IPS DF 19.7 (cell line): ENCODE measurements around the gene SREK1IP1.
"Not testable (repeated sequence)": the region's sequence is repeated elsewhere in the genome, so short reads cannot be mapped to it uniquely, and the experiment has no call there.

Experiments used
- DNase-seq: peaks from one replicate; pipeline ENCODE4 v3.0.0-alpha.2; 2013; ENCODE audit warnings: low read depth, low spot score

The SREK1IP1 gene

GRCh38 chr5:64765804-64766504 is 2.5 kb downstream of the SREK1IP1 start:
- no peak for DNase-seq

DNA sequence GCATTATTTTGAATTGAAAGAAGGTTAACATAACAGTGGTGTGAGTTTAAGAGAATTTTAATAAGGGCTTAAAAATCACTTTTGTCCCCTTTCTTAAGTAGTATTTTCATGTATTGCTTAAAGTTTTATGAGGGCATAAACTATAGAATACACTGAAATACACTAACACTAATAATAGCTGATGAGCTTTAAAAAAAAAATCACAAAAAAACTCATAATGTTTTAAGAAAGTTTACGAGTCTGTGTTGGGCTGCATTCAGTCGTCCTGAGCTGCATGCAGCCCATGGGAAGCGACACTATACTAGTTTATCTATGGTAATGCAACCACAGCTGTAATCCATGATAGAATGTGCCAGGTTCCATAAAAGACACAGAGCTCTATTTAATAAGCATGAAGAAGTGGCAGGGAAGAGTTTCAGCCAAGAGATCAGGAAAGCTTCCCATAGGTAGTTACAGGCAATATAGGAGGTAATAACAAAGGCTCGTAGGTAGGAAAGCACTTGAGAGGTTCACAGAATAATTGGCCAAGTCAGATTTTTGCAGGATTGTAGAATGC is 4.5 kb downstream of the SREK1IP1 start:
- no peak for DNase-seq

DNA sequence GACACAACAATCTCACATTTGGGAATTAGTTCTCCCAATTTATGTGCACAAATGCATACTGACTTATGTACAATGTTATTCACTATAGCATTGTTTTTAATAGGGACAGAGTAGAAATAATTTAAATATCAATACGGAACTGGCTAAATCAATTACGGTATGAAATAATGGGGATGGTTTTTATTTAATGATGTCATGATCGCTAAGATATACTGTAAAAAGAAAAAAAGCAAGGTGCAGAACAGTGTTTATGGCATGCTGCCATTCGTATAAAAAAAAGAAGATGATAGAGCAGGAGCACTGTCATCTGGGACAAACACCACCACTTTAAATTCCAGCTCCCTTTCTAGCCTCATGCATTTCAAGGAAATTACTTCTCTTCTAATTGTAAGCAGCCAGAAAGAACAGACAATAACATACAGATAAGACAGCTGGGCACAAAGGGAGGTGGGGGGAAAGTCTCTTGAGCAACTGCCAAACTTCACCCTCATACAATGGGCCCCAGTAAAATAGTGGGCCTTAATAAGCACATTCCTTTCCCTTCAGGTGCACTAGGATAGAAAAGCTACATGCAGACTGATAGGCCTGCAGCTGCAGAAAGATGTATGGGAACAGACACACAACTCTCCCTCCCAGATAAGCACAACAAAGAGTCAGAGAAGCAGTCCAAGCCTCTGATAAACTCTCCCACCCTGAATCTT is 8.4 kb downstream of the SREK1IP1 start:
- no peak for DNase-seq

GRCh38 chr5:64758901-64759300 is 9.6 kb downstream of the SREK1IP1 start:
- DNase-seq: no peak

- DNase-seq: no peak
These were observed 14.4 kb downstream of the SREK1IP1 start for GRCh38 chr5:64754066-64754465.

- no peak for DNase-seq
These were observed 19.1 kb downstream of the SREK1IP1 start for GRCh38 chr5:64749385-64749784.

- DNase-seq: no peak
These were observed 22.0 kb downstream of the SREK1IP1 start for GRCh38 chr5:64746446-64746845.

- DNase-seq: no peak
These were observed 23.6 kb downstream of the SREK1IP1 start for GRCh38 chr5:64744914-64745313.

GRCh38 chr5:64742821-64743220 is 25.7 kb downstream of the SREK1IP1 start:
- DNase-seq: no peak

- DNase-seq: no peak
These were observed 26.1 kb downstream of the SREK1IP1 start for GRCh38 chr5:64742411-64742810.

GRCh38 chr5:64727150-64727549 is 41.3 kb downstream of the SREK1IP1 start:
- no peak for DNase-seq

DNA sequence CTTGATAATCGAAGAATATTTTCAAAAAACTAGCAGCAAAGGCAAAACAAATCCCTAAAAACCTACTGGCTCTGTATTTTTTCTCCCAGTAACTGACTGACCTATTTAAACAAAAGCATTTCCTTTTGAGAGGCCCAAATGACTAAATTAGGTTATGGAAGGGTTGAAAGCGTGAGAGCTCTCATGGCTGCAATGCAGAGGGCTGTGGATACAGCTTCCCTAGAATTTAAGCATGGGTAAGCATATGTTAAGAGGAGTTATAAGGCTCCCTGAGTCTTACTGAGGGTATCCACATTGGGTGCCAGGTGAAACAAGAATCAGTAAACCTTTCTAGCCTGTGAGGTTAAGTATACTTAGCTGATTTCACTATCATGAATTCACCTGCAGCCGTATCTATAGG is 45.9 kb downstream of the SREK1IP1 start:
- DNase-seq: no peak

GRCh38 chr5:64714495-64714894 is 54.0 kb downstream of the SREK1IP1 start:
- not testable (repeated sequence) for DNase-seq

DNA sequence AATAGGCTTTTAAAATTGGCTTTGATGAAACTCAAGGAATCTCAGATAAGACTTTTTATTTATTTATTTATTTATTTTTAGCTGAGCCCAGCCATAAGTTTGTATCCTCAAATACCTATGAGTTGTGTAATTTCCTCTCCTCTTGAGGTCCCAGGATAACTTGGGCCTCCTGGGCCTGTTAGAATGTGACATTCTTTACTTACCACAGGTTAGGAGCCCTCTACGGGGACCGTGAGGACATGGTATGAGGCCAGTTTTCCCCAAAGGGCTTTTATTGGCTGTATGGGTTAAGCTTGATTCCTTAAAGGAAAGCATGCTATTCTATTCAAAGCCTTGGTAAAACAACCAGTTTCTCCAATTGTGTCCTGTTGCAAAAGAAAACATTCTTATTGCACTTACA is 61.3 kb downstream of the SREK1IP1 start:
- DNase-seq: no peak

- DNase-seq: not testable (repeated sequence)
These were observed 62.4 kb downstream of the SREK1IP1 start for GRCh38 chr5:64706074-64706473.

- DNase-seq: no peak
These were observed 67.7 kb downstream of the SREK1IP1 start for GRCh38 chr5:64700765-64701164.

- DNase-seq: not testable (repeated sequence)
These were observed 72.1 kb downstream of the SREK1IP1 start for GRCh38 chr5:64696414-64696813.

- DNase-seq: no peak
These were observed 74.9 kb downstream of the SREK1IP1 start for GRCh38 chr5:64693636-64694035.

DNA sequence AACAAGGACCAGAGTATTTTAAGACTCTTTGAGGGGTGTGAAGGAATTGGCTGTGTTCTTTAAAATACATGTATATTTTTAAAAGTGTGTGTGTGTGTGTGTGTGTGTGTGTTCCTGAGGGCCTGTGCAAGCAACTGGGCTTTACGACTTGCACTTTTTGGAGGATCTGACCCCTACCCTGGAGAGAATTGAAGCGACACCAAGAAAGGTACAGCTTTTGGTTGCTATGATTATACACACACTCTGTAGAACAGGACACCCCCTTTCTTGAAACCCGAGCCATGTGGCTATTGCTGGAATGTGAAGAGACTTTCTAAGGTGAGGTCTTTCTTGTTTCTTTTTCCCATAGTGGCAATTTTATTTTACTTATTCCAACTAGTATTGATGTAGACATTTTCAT is 77.2 kb downstream of the SREK1IP1 start:
- no peak for DNase-seq

- no peak for DNase-seq
These were observed 77.9 kb downstream of the SREK1IP1 start, which contains the start of gene SHISAL2B for GRCh38 chr5:64690417-64691151. Gene SHISAL2B, plus strand, starts transcription at chr5:64690503. Its CDS starts 121 bp downstream, at chr5:64690624.

DNA sequence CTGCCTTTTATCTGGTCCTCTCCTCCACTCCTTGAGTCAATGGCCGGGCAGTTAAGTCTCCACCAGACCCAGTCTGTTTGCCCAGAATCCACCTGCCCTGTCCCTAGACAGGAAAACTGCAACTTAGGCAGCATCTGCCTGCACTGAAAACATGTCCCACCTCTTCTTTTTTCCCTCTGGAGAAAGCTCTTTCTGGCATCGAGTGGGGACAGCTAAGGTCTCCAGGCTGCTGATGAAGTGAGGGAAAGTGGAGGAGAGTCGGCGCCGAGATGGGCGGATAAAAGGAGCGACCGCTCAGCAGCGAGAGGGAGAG is 78.4 kb downstream of the SREK1IP1 start:
- DNase-seq: no peak

GRCh38 chr5:64688965-64689364 is 79.5 kb downstream of the SREK1IP1 start:
- DNase-seq: no peak
